Measurements from ENCODE around the gene MALL.
"Not testable (repeated sequence)": the region's sequence is repeated elsewhere in the genome, so short reads cannot be mapped to it uniquely, and the experiment has no call there.

MALL gene

DNA sequence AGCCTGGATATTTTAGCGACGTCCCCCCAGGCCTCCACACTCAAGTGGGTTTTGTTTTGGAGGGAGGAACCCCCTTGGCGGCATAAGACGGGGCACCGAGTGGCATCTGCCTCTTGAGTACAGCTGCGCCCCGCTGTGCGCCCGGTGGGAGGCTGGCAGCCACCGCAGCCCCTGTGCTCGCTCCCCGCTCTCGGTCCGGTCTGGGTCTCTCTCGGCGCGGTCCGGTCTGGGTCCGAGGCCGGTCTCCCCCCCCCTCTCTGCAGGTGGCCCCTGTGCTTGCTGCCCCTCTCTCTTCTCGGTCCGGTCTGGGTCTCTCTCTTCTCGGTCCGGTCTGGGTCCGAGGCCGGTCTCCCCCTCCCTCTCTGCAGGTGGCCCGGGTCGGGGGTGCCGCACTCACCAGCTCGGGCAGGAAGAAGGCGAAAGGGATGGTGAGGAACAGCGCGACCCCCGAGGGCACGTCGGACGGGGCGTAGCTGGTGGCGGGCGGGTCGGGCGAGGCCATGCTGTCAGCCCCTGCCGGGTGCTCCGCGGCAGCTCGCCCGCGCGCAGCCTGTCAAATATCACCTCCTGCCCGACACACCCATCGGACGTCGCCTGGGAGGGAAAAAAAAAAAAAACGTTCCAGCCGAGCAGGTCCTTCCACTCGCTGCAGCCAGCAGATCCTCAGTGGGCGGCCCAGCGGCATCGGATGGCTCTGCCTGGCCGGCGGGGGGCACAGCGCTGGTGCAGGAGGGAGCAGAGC lies at the start of gene MALL:
Gene MALL, minus strand, starts transcription at position 532 of the 742 bp plus-strand sequence. Its CDS starts 30 bp downstream, at position 502.
- no peak for DNase-seq

DNA sequence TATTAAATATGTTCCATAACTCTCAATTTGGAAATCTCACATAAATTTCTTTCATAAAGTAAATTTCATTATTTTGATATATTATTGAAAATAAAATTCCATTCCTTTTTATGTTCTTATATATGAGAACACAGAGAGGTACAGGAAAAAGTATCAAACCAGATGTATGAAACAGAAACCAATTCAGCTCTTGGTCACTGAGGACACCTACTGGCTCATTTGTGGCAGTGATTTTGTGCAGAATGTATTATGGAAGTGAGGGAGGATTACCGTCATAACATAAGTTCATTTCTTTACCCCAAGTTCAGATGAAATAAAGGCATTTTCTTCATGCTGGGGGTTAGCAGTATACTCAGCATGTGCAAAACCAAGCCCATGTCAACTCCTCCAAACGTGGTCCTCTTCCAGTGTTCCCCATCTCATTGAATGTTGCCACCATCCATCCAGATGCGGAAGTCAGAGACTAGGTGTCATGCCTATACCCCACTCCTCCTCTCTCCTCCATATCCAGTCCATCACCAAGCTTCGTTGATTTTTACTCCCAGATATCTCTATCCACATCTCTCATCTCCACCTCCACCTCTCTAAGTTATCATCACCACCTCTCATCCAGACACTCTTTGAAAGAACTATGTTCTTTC lies 41.7 kb upstream of the MALL start:
- DNase-seq = no peak

DNA sequence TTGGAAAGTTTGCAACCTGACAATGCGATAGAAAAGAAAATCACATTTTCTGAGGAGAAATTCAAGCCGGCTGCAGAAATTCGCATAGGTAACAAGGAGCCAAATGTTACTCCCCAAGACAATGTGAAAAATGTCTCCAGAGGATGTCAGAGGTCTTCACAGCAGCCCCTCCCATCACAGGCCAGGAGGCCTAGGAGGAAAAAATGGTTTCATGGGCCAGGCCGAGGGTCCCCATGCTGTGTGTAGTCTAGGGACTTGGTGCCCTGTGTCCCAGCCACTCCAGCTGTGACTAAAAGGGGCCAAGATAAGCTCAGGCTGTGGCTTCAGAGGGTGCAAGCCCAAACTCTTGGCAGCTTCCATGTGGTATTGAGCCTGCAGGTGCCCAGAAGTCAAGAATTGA lies 39.2 kb upstream of the MALL start:
- not testable (repeated sequence) for DNase-seq

DNA sequence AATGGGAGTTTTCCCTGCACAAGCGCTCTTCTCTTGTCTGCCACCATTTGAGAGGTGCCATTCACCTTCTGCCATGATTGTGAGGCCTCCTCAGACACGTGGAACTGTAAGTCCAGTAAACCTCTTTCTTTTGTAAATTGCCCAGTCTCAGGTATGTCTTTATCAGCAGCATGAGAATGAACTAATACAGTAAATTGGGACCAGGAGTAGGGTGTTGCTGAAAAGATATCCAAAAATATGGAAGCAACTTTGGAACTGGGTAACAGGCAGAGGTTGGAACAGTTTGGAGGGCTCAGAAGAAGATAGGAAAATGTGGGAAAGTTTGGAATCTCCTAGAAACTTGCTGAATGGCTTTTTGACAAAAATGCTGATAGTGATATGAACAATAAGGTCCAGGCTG lies 38.6 kb upstream of the MALL start:
- DNase-seq = not testable (repeated sequence)

DNA sequence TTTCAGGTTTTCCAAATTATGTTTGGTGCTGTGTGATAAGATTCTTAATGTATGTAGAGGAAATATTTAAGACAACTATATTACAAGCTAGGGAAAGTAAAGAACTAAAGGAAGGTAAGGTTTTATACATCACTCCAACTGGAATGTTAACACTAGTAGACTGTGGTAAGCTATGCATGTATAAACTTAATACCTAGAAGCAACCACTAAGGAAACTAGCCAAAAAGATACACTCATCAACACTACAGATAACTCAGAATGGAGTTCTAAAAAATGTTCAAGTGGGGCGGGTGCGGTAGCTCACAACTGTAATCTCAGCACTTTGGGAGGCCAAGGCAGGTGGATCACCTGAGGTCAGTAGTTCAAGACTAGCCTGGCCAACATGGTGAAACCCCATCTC lies 37.8 kb upstream of the MALL start:
- DNase-seq = no peak

DNA sequence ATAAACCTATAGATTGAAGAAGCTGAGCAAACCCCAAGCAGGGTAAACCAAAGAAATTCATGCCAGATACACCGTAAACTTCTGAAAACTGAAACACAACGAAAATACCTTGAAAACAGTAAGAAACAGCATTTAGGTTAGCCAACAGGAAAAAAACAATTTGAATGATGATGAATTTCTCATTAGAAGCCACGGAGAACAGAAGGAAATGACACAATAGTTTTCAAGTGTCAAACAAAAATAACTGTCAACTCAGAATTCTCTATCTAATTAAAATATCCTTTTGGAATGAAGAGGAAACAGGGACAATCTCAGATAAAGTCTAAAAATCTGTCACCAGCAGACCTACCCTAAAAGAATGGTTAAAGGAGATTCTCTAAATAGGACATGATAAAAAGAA lies 37.3 kb upstream of the MALL start:
- DNase-seq = no peak

DNA sequence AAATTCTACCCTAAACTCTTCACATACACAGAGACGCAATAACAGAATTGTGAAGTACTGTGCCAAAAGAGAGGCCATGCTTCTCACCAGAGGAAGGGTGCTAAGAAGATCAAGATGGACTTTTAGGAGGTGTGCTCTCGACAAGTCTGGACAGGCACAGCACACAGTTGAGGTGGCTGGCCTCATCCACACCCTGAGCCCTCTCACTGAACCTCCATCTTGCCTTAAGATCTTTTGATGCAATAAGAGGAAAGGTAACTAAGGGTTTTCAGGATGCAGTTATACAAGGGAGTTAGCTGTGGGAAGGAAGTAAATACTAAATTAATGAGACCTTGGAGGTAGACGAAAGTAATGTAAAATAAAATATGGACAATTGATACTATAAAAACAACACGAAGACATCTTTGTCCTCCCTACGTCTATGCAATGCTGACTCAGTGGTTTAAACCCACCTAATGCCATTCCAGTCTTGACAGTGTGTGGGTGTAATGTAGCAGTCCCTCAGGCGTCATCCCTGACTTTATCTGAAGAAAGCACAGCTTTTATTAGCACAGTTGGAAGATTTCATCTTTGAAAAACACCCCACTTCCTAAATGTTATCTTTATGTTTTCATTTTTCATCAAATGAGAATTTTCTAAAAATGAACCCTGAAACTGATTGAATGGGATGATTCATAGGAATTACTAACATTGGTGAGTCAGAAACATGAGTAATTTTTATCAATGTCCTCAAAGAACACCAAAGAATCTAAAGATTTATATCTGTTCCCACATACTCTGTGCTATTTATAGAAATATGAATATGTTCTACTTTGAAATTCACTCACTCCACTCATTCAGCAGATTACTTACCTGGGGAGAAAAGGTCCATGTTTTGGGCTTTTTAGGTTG lies 34.0 kb upstream of the MALL start:
- no peak for DNase-seq

DNA sequence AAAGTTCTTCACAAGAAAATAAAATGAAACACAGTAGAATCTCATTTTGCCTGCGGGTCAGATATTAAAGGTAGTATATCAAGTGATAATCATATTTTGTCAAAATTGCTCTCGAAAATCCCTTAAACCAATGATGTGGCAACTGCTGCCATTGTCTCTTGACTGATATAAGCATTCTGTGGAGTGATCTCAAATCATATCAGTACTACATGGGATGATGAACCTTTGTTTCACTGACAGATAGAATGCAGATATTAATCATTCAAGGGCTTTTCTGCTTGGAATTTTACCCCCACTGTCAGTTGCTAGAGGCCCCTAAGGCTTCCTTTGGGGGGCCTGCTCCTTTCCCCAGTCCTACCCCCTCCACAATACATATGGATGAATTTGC lies 31.3 kb upstream of the MALL start:
- DNase-seq = no peak

DNA sequence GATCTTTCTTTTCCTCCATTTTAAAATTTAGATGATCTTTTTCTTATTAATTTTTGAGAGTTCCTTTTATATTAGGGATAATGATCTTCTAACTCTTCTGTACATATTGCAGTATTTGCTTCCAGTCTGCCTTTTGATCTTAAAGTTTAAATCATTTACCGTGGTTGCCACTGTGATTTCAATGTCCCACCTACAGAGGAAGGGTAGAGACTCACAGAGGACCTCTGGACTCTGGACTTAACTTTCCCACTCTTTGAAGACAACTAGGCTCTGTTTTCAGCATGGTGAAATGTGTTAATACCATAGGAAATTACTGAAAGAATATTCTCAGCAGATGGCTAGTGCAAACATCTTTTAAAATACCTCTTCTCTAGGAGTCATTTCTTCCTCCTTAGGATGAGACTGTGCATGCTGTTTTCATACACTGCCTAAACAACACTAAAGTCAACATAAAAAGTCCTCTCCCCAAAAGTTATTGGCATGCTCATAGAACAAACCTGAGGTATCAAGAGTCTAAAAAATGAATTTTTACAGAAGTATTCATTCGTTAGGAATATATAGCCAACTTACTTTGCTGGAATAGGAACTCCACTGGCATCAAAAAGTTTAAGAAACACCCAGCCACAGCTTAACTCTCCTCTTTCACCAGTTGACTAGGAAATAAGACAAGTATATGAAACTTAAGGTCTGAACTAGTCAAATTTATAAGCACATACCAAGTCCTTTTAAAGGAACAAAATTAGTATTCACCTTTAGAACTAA lies 30.7 kb upstream of the MALL start:
- DNase-seq = no peak

DNA sequence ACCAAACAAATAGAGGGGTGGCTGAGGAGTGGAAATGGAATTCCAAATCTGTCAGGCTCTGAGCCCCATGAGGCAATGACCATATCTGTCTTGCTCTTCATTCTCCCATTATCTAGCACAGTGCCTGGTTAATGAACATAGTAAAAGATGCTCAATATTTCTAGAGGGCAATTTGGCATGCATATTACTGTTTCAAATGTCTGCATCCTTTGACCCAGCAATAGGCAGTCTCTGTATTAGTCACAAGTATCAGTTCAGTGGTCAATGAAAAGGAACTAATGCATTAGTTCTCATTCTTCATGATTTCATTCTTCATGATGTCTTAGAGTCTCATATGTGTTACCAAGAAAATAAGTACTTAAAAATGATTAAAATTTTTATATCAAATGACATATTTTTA lies 28.4 kb upstream of the MALL start:
- no peak for DNase-seq

DNA sequence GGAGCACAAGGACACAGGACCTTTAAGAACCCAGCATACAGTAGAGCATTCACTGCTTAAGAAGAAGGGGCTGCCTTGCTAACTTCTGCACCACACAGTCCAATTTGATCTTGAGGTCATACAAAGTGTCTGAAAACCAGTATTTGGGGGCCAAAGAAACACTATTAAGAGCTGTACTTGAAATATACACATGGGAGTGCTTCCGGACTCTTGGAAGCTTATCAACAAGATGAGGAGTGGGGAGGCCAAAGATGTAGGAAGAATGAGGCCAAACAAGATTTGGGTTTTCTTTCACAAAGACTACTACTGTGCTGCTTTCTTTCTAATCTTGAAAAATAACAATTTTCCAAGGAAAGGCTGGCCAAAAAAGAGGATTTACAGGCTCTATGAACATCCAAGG lies 24.8 kb upstream of the MALL start:
- no peak for DNase-seq

DNA sequence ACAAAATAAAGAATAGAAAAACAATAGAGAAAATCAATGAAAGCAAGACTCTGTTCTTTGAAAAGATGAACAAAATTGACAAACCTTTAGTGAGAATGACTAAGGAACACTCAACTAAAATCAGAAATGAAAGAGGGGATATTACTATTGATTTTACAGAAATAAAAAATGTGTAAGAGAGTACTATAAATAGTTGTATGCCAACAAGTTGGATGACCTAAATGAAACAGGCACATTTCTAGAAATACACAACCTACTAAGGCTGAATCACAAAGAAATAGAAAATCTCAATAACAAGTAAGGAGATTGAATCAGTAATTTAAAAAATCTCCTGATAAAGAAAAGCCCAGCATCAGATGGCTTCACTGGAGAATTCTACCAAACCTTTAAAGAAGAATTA lies 18.4 kb upstream of the MALL start:
- no peak for DNase-seq

DNA sequence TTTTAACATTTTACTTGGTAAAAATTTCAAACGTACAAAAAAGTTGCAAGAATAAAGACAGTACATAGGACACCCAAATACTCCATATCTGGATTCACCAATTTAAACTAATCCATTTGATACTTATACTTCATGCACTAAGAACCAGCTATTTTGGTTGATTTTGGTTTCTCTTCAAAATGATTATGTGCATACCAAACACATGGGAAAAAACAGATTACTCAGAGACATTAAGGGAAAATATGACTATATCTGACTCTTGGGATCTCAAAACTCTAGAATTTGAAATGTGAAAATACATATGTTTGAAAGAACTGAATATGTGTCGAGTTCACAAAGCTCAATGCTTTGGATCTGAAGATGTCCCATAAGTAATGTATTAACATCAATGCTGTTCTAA lies 15.5 kb upstream of the MALL start:
- no peak for DNase-seq

DNA sequence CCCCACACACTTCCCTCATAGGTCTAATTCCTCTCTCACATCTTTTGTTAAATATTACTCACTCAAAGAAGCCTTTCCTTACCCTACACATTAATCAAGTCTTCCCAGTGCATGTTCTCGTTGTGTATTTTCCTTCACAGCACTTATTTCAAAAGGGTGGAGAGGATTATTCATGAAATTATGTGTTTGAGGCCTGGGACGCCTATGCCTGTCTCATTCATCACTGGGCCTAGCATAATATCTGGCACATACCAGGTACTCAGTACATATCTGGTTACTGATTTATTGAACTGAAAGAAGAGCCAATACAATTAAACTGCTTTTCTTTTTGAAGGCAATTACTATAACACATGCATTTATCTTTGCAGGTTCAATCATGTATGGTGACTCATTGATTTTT lies 15.1 kb upstream of the MALL start:
- DNase-seq = no peak

DNA sequence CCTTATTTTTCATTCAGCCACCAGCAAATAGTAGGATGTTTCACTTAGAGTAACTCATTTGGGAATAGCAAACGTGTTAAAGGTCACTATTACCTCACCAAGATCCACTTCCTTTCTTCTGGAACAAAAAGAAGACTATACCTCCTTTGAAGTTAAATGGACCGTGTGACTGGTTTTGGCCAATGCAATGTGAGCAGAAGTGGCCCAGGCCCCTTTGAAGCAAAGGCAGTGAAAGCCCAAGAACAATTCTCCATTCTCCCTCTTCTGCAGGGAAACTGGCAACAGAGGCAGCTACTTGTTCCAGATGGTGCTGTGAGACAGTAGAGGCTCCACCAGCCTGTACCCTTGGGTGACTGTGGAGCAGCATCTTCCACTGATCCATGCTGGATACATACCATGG lies 11.3 kb upstream of the MALL start:
- DNase-seq = no peak

DNA sequence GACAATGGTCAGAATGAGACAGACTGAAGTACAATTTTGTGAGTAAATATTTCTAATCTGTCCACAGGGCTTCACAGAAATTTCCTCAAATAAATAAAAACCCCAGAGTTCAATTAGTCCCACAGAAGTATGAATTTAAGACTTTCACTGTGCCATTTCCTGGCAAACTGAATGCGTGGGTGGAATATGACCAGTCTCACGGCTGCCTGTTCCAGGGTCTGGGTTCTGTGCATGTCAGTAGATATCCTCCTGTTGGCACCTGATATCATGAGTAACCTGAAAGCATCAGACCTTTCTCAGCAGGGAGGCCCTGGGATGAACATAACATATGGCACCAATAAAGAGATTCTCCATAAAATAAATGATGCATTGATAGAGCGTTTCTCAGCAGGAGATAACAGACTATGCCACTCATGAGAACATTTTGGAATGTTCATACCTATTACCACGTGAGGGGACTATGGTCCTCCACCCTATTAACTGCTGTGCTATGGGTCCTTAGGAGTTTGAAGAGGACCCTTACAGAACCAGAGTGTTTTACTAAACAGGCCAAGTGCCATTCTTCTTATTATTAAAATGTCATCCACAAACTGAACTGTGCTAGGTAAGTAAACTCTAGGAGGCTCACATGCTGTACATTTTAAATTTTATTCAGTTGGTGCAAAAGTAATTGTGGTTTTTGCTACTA lies 10.6 kb upstream of the MALL start:
- DNase-seq = no peak

DNA sequence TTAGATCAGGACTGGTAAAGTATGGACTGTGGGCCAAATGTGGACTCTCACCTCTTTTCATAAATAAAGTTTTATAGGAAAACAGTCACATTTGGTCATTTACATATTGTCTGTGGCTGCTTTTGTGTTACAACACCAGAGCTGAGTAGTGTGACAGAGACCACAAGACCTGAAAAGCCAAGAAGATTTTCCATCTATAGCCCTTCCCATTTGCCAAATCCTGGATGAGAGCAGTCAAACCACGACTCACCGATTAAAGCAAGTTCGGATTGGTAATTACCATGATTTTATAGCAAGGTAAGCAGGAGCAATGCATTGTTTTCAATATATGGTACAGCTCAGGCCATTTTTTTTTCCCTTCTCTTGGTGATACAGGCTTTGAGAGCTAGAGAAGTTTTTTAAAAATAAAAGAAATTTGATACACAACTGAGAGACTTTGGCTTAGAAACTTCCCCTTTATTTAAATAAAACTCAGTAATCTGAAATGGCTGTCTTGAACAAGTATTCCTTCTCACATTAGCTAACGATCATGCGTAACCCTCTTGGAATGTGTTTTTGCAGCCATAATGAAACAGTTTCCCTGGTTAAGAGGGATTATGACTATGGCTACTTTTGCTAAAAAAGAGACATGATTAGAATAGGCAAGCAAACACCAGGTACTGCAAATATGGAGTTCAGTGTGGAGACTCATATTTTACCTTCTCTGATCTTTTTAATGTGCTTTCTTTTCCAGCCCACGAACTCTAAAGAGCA lies 9.5 kb upstream of the MALL start:
- no peak for DNase-seq

DNA sequence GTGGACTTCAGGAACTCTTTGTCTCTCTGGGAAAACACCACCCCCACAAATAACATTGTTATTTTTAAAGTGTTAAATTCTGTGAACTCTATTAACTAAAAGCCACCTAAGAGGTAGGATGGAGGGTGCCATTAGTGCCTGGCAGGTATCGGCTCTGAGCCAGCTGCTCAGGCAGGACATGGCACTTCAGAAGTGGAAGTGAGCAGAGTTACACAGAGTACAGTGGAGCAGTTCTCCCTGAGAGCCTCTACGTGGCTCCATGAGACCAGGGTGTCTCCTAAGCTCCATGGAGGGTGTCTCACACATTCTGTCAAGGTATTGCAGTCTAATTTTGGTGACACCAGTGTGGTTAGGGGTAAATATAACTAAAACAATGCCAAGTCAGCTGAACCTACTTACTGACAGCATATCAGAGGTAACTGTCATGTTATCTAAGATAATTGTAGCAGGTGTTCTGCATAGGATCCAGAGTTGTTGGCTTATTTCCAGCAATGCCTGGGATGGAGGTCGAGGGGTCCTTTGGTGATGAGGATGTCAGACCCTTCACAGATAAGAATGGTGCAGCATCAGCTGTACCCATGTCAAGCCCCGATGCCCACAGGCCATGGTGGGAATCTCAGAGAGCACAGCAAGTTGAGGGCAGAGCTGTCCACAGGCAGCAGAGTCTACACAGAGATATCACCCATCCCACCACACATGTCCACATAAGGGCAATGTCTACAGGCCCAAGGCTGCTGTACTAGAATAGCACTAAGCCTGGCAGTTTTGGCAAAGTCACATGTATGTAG lies 8.6 kb upstream of the MALL start:
- no peak for DNase-seq

DNA sequence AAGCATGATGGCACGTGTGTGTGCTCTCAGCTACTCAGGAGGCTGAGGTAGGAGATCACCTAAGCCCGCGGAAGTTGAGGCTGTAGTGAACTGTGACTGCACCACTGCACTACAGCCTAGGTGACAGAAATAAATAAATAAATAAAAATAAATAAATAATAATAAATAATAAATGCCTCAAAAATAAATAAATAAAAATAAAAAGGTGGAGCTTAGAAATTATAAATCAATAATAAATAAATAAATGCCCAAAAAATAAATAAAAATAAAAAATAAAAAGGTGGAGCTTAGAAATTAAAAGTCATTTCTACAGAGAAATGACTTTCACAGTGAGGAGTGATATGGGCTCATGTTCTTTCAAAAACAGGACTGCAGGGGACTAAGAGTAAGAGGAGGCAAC lies 6.0 kb upstream of the MALL start:
- no peak for DNase-seq

DNA sequence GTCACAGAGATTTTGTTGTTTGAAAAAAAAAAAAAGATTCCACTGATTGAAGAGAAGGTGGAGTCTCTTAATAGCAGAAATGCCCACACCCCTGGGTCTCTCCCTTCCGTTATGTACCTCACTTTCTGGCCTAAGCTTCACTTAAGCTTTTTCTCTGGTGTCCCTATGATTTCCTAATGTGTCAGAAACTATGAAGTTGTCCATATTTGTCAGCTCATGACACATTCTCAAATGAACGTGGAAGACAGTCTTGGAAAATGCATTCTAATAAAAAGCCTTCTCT lies 5.4 kb upstream of the MALL start:
- no peak for DNase-seq
